HTR-8/SVneo (cell line): ENCODE results near the gene AFF1.
"Not testable (repeated sequence)": the region's sequence is repeated elsewhere in the genome, so short reads cannot be mapped to it uniquely, and the experiment has no call there.

Source experiments
- DNase-seq: peaks from one replicate; pipeline ENCODE4 v3.0.0; 2011; ENCODE audit warnings: low spot score, mixed read lengths; ENCODE audit not compliant: insufficient read length
- FAIRE-seq: peaks from 2 replicates; lab custom pipeline; 2011; peaks lifted over from hg19 to GRCh38; lab: Jason Lieb, UNC

AFF1 gene

GRCh38 chr4:87126056-87126455 lies 191.2 kb downstream of the AFF1 start:
- no peak for DNase-seq
- no peak for FAIRE-seq

- no peak for DNase-seq
- no peak for FAIRE-seq
Observed at GRCh38 chr4:87128006-87128705, 193.3 kb downstream of the AFF1 start.

- no peak for FAIRE-seq
- DNase-seq, result no peak
Observed at GRCh38 chr4:87129681-87130080, 194.9 kb downstream of the AFF1 start.

- FAIRE-seq (no peak), DNase-seq (no peak)
Observed at GRCh38 chr4:87130985-87131703, 196.3 kb downstream of the AFF1 start.

GRCh38 chr4:87132035-87132434 lies 197.2 kb downstream of the AFF1 start:
- no peak for FAIRE-seq
- DNase-seq, result no peak

- FAIRE-seq, result no peak
- DNase-seq, result no peak
Observed at GRCh38 chr4:87133183-87133582, 198.4 kb downstream of the AFF1 start.

GRCh38 chr4:87134122-87134521 lies 199.3 kb downstream of the AFF1 start:
- no peak for DNase-seq
- no peak for FAIRE-seq

- DNase-seq (no peak), FAIRE-seq (no peak)
Observed at GRCh38 chr4:87141428-87141827, 206.6 kb downstream of the AFF1 start.

GRCh38 chr4:87144356-87144755 lies 209.5 kb downstream of the AFF1 start:
- FAIRE-seq (no peak), DNase-seq (no peak)

- not testable (repeated sequence) for FAIRE-seq
Observed at GRCh38 chr4:87145934-87146333, 211.1 kb downstream of the AFF1 start.

GRCh38 chr4:87147116-87147515 lies 212.3 kb downstream of the AFF1 start:
- FAIRE-seq (no peak), DNase-seq (no peak)

More at GRCh38 chr4:87145934-87146333, 211.1 kb downstream of the AFF1 start:
- not testable (repeated sequence) for DNase-seq

GRCh38 chr4:87150498-87151261 lies 215.9 kb downstream of the AFF1 start:
- FAIRE-seq (peak; percentile 26), DNase-seq (peak; percentile 36)

- DNase-seq, result no peak
- FAIRE-seq, result no peak
Observed at GRCh38 chr4:87151730-87152129, 216.9 kb downstream of the AFF1 start.

GRCh38 chr4:87152310-87153041 lies 217.7 kb downstream of the AFF1 start:
- no peak for FAIRE-seq
- no peak for DNase-seq

- no peak for DNase-seq
- FAIRE-seq, result no peak
Observed at GRCh38 chr4:87153078-87153870, 218.5 kb downstream of the AFF1 start.

GRCh38 chr4:87165892-87166291 lies 231.1 kb downstream of the AFF1 start:
- DNase-seq, result no peak
- FAIRE-seq, result no peak

GRCh38 chr4:87166296-87166854 lies 231.6 kb downstream of the AFF1 start:
- FAIRE-seq (no peak), DNase-seq (no peak)

GRCh38 chr4:87171944-87172343 lies 237.1 kb downstream of the AFF1 start:
- DNase-seq (no peak), FAIRE-seq (no peak)

- FAIRE-seq, result no peak
Observed at GRCh38 chr4:87174672-87175071, 239.9 kb downstream of the AFF1 start.

More at GRCh38 chr4:87174672-87175071, 239.9 kb downstream of the AFF1 start:
- DNase-seq, result no peak
